DND-41 (cell line): ENCODE measurements around the gene NRSN2.
"Not testable (repeated sequence)": the region's sequence is repeated elsewhere in the genome, so short reads cannot be mapped to it uniquely, and the experiment has no call there.

Experiments
- ATAC-seq: fragments of 200-7000 bp; cut with Tn5 transposase; 3 replicates; pipeline ENCODE4 v1.9.1; 2021; ENCODE audit warnings: low read depth; ENCODE audit not compliant: insufficient read depth
- DNase-seq: peaks from one replicate; pipeline ENCODE4 v3.0.0-alpha.2; 2020
- H2AFZ ChIP-seq: 2 replicates; pipeline ENCODE4 v1.6.0; 2012; ENCODE audit warnings: low read depth, low read length
- H3K27ac ChIP-seq: 2 replicates; pipeline ENCODE4 v1.5.1; 2012; ENCODE audit warnings: low read length, inconsistent platforms
- H3K27me3 ChIP-seq: fragments of 200-600 bp; sonication (generic); 2 replicates; pipeline ENCODE4 v1.6.0; 2012; ENCODE audit warnings: low read length, mild to moderate bottlenecking, inconsistent platforms; ENCODE audit not compliant: insufficient read depth, poor library complexity
- H3K36me3 ChIP-seq: 2 replicates; pipeline ENCODE4 v1.5.1; 2012; ENCODE audit warnings: low read length, inconsistent platforms; ENCODE audit not compliant: insufficient read depth
- H3K4me1 ChIP-seq: 2 replicates; pipeline ENCODE4 v1.5.1; 2012; ENCODE audit warnings: mild to moderate bottlenecking, low read length; ENCODE audit not compliant: insufficient read depth
- H3K4me2 ChIP-seq: 2 replicates; pipeline ENCODE4 v1.6.0; 2012; ENCODE audit warnings: mild to moderate bottlenecking, moderate library complexity, low read length, inconsistent platforms; ENCODE audit not compliant: insufficient read depth
- H3K4me3 ChIP-seq, 2 experiments: fragments of 200-600 bp in 1 of 2; shearing (Covaris generic) in 1 of 2; 2 replicates each; pipeline ENCODE4 v1.5.1; 2012 to 2016; ENCODE audit warnings: inconsistent platforms in 2 of 2, low read length in 2 of 2, mild to moderate bottlenecking in 2 of 2, low read depth in 1 of 2, moderate library complexity in 1 of 2
- H3K79me2 ChIP-seq: 2 replicates; pipeline ENCODE4 v1.6.0; 2012; ENCODE audit warnings: low read length, inconsistent platforms; ENCODE audit not compliant: insufficient read depth
- H3K9ac ChIP-seq: 2 replicates; pipeline ENCODE4 v1.6.0; 2012; ENCODE audit warnings: low read depth, mild to moderate bottlenecking, inconsistent platforms, low read length, moderate library complexity
- H3K9me3 ChIP-seq: 2 replicates; pipeline ENCODE4 v1.5.1; 2012; ENCODE audit warnings: low read length, moderate library complexity, mild to moderate bottlenecking, inconsistent platforms; ENCODE audit not compliant: insufficient read depth, severe bottlenecking
- H4K20me1 ChIP-seq: 2 replicates; pipeline ENCODE4 v1.6.0; 2012; ENCODE audit warnings: low read length; ENCODE audit not compliant: insufficient read depth
- CTCF ChIP-seq: IDR thresholded peaks from 2 replicates; pipeline ENCODE4 v1.5.1; 2012; ENCODE audit warnings: borderline replicate concordance, low read length, moderate library complexity, mild to moderate bottlenecking; ENCODE audit not compliant: poor library complexity, severe bottlenecking; ENCODE audit errors: extremely low read depth
- EZH2 ChIP-seq: IDR thresholded peaks from 3 replicates; pipeline ENCODE4 v1.6.1; 2012; ENCODE audit warnings: borderline replicate concordance, low read depth, mild to moderate bottlenecking, moderate library complexity, low read length, inconsistent platforms; ENCODE audit not compliant: severe bottlenecking

NRSN2 gene

GRCh38 chr20:389220-389619 lies 42.3 kb downstream of the NRSN2 start:
- Histone ChIP-seq H3K27ac (no peak overlapping the region), H3K9me3 (no peaks in the 10 kb centered on the region), H3K4me3 (no peak overlapping the region), H2AFZ (no peak overlapping the region), H3K4me2 (no peak overlapping the region), H3K4me1 (no peaks in the 10 kb centered on the region), H4K20me1 (peaks cover 33% of the 10 kb centered on the region), H3K36me3 (peaks cover 79% of the 10 kb centered on the region), H3K79me2 (peaks cover 37% of the 10 kb centered on the region), H3K27me3 (no peaks in the 10 kb centered on the region), H3K9ac (no peak overlapping the region)
- ATAC-seq (no peak), DNase-seq (no peak)
- TF ChIP-seq CTCF (no peak), EZH2 (no peak)

DNA sequence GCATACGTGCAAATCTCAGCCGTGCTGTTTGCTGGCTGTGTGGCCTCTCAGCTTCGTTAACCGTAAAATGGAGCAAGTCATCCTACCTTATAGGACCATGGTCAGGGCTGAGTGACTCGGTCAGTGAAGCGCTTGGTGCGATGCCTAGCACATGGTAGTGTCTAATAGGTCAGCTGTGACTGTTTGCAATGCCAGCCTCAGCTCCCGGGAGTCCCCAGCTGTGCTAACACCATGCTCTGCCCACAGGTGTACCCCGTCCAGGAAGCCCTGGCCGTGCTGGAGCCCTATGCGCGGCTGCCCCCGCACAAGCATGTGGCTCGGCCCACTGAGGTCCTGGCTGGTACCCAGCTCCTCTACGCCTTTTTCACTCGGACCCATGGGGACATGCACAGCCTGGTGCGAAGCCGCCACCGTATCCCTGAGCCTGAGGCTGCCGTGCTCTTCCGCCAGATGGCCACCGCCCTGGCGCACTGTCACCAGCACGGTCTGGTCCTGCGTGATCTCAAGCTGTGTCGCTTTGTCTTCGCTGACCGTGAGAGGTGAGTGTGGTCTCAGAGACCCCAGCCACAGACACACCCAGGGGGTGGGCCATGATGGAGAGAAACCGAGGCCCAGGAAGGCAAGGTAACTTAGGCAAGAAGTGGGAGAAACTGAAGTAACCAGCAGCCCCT lies 44.3 kb downstream of the NRSN2 start:
- H3K4me2 ChIP-seq: no peak overlapping the region
- H3K9me3 ChIP-seq: no peaks in the 10 kb centered on the region
- no peak overlapping the region for H3K9ac ChIP-seq
- peaks cover 87% of the 10 kb centered on the region for H3K36me3 ChIP-seq
- H3K4me3 ChIP-seq: no peak overlapping the region
- ATAC-seq (peak; percentile 15; the same call in 1 of the 3 replicates), DNase-seq (no peak)
- no peak overlapping the region for H3K27ac ChIP-seq
- H3K79me2 ChIP-seq: peaks cover 22% of the 10 kb centered on the region
- H2AFZ ChIP-seq: no peak overlapping the region
- no peaks in the 10 kb centered on the region for H3K4me1 ChIP-seq
- peaks cover 24% of the 10 kb centered on the region for H4K20me1 ChIP-seq
- H3K27me3 ChIP-seq: no peaks in the 10 kb centered on the region
- TF ChIP-seq CTCF (no peak), EZH2 (no peak)

DNA sequence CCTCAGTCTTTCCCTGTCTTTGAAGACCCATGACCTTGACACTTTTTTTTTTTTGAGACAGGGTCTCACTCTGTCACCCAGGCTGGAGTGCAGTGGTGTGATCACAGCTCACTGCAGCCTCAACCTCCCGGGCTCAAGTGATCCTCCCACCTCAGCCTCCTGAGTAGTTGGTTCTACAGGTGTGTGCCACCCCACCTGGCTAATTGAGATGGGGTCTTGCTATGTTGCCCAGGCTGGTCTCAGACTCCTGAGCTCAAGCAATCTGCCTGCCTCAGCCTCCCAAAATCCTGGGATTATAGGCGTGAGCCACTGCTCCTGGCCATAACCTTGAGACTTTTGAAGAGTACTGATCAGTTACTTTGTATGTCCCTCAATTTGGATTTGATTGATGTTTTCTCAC lies 46.4 kb downstream of the NRSN2 start:
- not testable (repeated sequence) for H3K4me2 ChIP-seq, DNase-seq, H3K79me2 ChIP-seq, H2AFZ ChIP-seq, H3K9ac ChIP-seq, H3K9me3 ChIP-seq, H3K27ac ChIP-seq, ATAC-seq, H3K4me3 ChIP-seq, H3K4me1 ChIP-seq, H3K27me3 ChIP-seq
- Histone ChIP-seq H3K36me3 (peaks cover 91% of the 10 kb centered on the region), H4K20me1 (peaks cover 19% of the 10 kb centered on the region)

- DNase-seq (no peak), ATAC-seq (no peak)
- Histone ChIP-seq H3K9me3 (no peaks in the 10 kb centered on the region), H4K20me1 (peaks cover 7% of the 10 kb centered on the region), H3K79me2 (peaks cover 2% of the 10 kb centered on the region; the same call in 1 of the 2 replicates), H3K9ac (no peak overlapping the region), H3K27ac (no peak overlapping the region), H3K4me2 (no peak overlapping the region), H2AFZ (no peak overlapping the region), H3K36me3 (peaks cover 65% of the 10 kb centered on the region), H3K27me3 (no peaks in the 10 kb centered on the region), H3K4me1 (peaks cover 20% of the 10 kb centered on the region), H3K4me3 (no peak overlapping the region)
- no peak for TF ChIP-seq EZH2
Observed at GRCh38 chr20:396252-396618, 49.3 kb downstream of the NRSN2 start.
